HepG2 (cell line): ENCODE results near the gene SLC35B1. TPM values are rescaled to one million over a fixed set of nuclear protein-coding genes. Genes with fewer than 3 reads are reported as not detected.

ENCODE experiments used
- ADNP ChIP-seq: sonication (generic); formaldehyde crosslinking; IDR thresholded peaks from 2 replicates; pipeline ENCODE4 v1.4.0; 2020; ENCODE audit warnings: missing genetic modification reagents
- BCL6 ChIP-seq: IDR thresholded peaks from 2 replicates; pipeline ENCODE4 v1.6.1; 2016; ENCODE audit warnings: missing genetic modification reagents, missing compliant biosample characterization
- HBP1 ChIP-seq: IDR thresholded peaks from 2 replicates; pipeline ENCODE4 v1.6.1; 2016; ENCODE audit warnings: low read depth, control low read depth
- HES4 ChIP-seq: sonication (generic); formaldehyde crosslinking; IDR thresholded peaks from 2 replicates; pipeline ENCODE4 v1.9.0; 2021; ENCODE audit warnings: mild to moderate bottlenecking, missing genetic modification reagents, borderline replicate concordance
- HMGA1 ChIP-seq: sonication (generic); formaldehyde crosslinking; conservative IDR thresholded peaks from 2 replicates; pipeline ENCODE4 v1.4.0; 2020; ENCODE audit warnings: missing genetic modification reagents
- HNF4G ChIP-seq, 2 experiments: sonication (generic) in 1 of 2; formaldehyde crosslinking in 1 of 2; IDR thresholded peaks; 2 replicates each; pipeline versions ENCODE4 v1.4.0 to v1.6.1; 2011 to 2020; ENCODE audit warnings: borderline replicate concordance in 2 of 2, low read depth in 2 of 2, mild to moderate bottlenecking in 2 of 2, low read length in 1 of 2, missing genetic modification reagents in 1 of 2, moderate library complexity in 1 of 2
- HOMEZ ChIP-seq: IDR thresholded peaks from 2 replicates; pipeline ENCODE4 v1.6.1; 2016; ENCODE audit warnings: low read depth
- HOXD1 ChIP-seq: sonication (generic); formaldehyde crosslinking; IDR thresholded peaks from 2 replicates; pipeline ENCODE4 v1.5.0; 2020; ENCODE audit warnings: missing genetic modification reagents
- MAFK ChIP-seq, 2 experiments: IDR thresholded peaks in 1 of 2; conservative IDR thresholded peaks in 1 of 2; 2 replicates each; pipeline ENCODE4 v1.6.1; 2011; ENCODE audit warnings: improper control_type of control experiment in 2 of 2, low read length in 2 of 2
- POLR2A ChIP-seq, 2 experiments: IDR thresholded peaks; 2 replicates each; pipeline ENCODE4 v1.6.1; 2011; ENCODE audit warnings: low read depth in 2 of 2, low read length in 2 of 2, mild to moderate bottlenecking in 1 of 2, moderate library complexity in 1 of 2; ENCODE audit not compliant: insufficient read depth in 1 of 2
- SATB2 ChIP-seq: sonication (generic); formaldehyde crosslinking; IDR thresholded peaks from 2 replicates; pipeline ENCODE4 v1.5.0; 2020; ENCODE audit warnings: missing genetic modification reagents
- SMAD1 ChIP-seq: sonication (generic); formaldehyde crosslinking; IDR thresholded peaks from 2 replicates; pipeline ENCODE4 v1.4.0; 2020; ENCODE audit warnings: missing genetic modification reagents, low read depth, mild to moderate bottlenecking, borderline replicate concordance
- TCF7L2 ChIP-seq: IDR thresholded peaks from 2 replicates; pipeline ENCODE4 v1.6.1; 2011; ENCODE audit warnings: mild to moderate bottlenecking, low read depth, low read length, moderate library complexity
- TRIM22 ChIP-seq: fragments of 450-650 bp; IDR thresholded peaks from 2 replicates; pipeline ENCODE4 v1.6.1; 2017
- YY1 ChIP-seq: IDR thresholded peaks from 2 replicates; pipeline ENCODE4 v1.6.1; 2011; ENCODE audit warnings: low read length, low read depth, moderate library complexity, mild to moderate bottlenecking; ENCODE audit not compliant: insufficient read depth, insufficient replicate concordance
- ZBTB33 ChIP-seq: sonication (generic); formaldehyde crosslinking; IDR thresholded peaks from 2 replicates; pipeline ENCODE4 v1.4.0; 2020; ENCODE audit warnings: missing genetic modification reagents
- ZBTB37 ChIP-seq: sonication (generic); formaldehyde crosslinking; IDR thresholded peaks from 2 replicates; pipeline ENCODE4 v1.4.0; 2020; ENCODE audit warnings: mild to moderate bottlenecking, missing genetic modification reagents
- ZIK1 ChIP-seq: sonication (generic); formaldehyde crosslinking; IDR thresholded peaks from 2 replicates; pipeline ENCODE4 v1.5.0; 2020; ENCODE audit warnings: mild to moderate bottlenecking, low read depth, missing genetic modification reagents, borderline replicate concordance
- ZNF275 ChIP-seq: sonication (generic); formaldehyde crosslinking; IDR thresholded peaks from 2 replicates; pipeline ENCODE4 v1.8.0; 2022; ENCODE audit warnings: missing genetic modification reagents, mild to moderate bottlenecking, inconsistent platforms, borderline replicate concordance
- ZSCAN9 ChIP-seq: IDR thresholded peaks from 2 replicates; pipeline ENCODE4 v1.6.1; 2016; ENCODE audit warnings: borderline replicate concordance
- polyA plus RNA-seq, 8 experiments: library from polyadenylated mRNA; depleted of rRNA in 3 of 8; stranded (reverse) in 7 of 8; unstranded in 1 of 8; fragments of >200 nt; fragmentation: Illumina TruSeq in 4 of 8; extraction: Trizol in 4 of 8; gene quantifications; 2 replicates each; pipeline versions ENCODE4 v1.2.1 to v1.2.3, GENCODE V29; 2011 to 2016; ENCODE audit warnings: low read depth in 4 of 8, missing spikeins in 1 of 8, mixed read lengths in 1 of 8; ENCODE audit not compliant: insufficient read depth in 1 of 8
- total RNA-seq, 5 experiments: library from RNA; depleted of rRNA; stranded (reverse); fragments of >200 nt; fragmentation: Illumina TruSeq; extraction: Trizol; gene quantifications; 2 replicates each; pipeline ENCODE4 v1.2.3, GENCODE V29; 2016; ENCODE audit warnings: low read depth in 1 of 5

SLC35B1 gene
- total and polyA plus RNA-seq, 2 of the 13 experiments (the other 11 are each of a cell fraction or from before 2014, with no cell fraction given), result 99.6 to 113 TPM

- TF ChIP-seq ADNP (CRISPR knock-in tag), result no peak
- TF ChIP-seq HES4 (CRISPR knock-in tag), result no peak
- no peak for TF ChIP-seq ZIK1 (CRISPR knock-in tag)
- no peak for TF ChIP-seq TRIM22
- no peak; the same call in 1 of the 2 replicates for TF ChIP-seq ZSCAN9 (CRISPR knock-in tag)
- TF ChIP-seq HBP1, result no peak
- no peak for TF ChIP-seq ZNF275 (CRISPR knock-in tag)
- no peak for TF ChIP-seq ZBTB37 (CRISPR knock-in tag)
- no peak for TF ChIP-seq HMGA1
- no peak for TF ChIP-seq YY1
- TF ChIP-seq HNF4G (IDR thresholded peaks at IDR 0.05; ENCODE audit: borderline replicate concordance, low read depth, low read length), result no peak
- peak; percentile 9; the same call in 1 of the 2 replicates for TF ChIP-seq HNF4G (CRISPR knock-in tag; IDR thresholded peaks at IDR 0.05; ENCODE audit: borderline replicate concordance, low read depth)
- no peak; the same call in none of the 2 replicates for TF ChIP-seq SATB2
- no peak for TF ChIP-seq TCF7L2
- peak; percentile 62 to 68 for TF ChIP-seq POLR2A (IDR thresholded peaks at IDR 0.05; ENCODE audit: insufficient read depth in 1 of 2, low read depth in 2 of 2, low read length in 2 of 2)
- no peak for TF ChIP-seq SMAD1 (CRISPR knock-in tag)
- TF ChIP-seq BCL6 (CRISPR knock-in tag), result no peak
- no peak for TF ChIP-seq ZBTB33 (CRISPR knock-in tag)
- TF ChIP-seq HOXD1, result no peak
- no peak for TF ChIP-seq MAFK (conservative IDR thresholded peaks at IDR 0.05 in 1 of 2, IDR thresholded peaks at IDR 0.05 in 1 of 2; ENCODE audit: low read length in 2 of 2)
- TF ChIP-seq HOMEZ (CRISPR knock-in tag), result no peak; the same call in 1 of the 2 replicates
These were observed 30.4 kb downstream of the SLC35B1 start (continued) for GRCh38 chr17:49677134-49677932.
